Vagina (tissue), 2 donors: Measurements from ENCODE around the gene TTL. TPM values are rescaled to one million over a fixed set of nuclear protein-coding genes. Genes with fewer than 3 reads are reported as not detected.
"Not testable (repeated sequence)": the region's sequence is repeated elsewhere in the genome, so short reads cannot be mapped to it uniquely, and the experiment has no call there.

ENCODE experiments used
- DNase-seq, 2 donors: peaks; one replicate each; pipeline ENCODE4 v3.0.0-alpha.2; 2017; ENCODE audit errors: extremely low spot score in 2 of 2
- H3K27ac ChIP-seq: fragments of 200-600 bp; sonication (generic); one replicate; pipeline ENCODE4 v1.5.1; 2019
- H3K27me3 ChIP-seq: fragments of 200-600 bp; sonication (generic); one replicate; pipeline ENCODE4 v1.5.1; 2019
- H3K36me3 ChIP-seq, 2 donors: fragments of 200-600 bp; sonication (generic); one replicate each; pipeline ENCODE4 v1.5.1; 2017 to 2019
- H3K4me1 ChIP-seq: fragments of 200-600 bp; sonication (generic); one replicate; pipeline ENCODE4 v1.5.1; 2019
- H3K4me3 ChIP-seq, 2 donors: fragments of 200-600 bp; sonication (generic); 1 replicate in 1 of 2; 2 replicates in 1 of 2; pipeline ENCODE4 v1.5.1; 2016 to 2019
- H3K9me3 ChIP-seq: fragments of 200-600 bp; sonication (generic); one replicate; pipeline ENCODE4 v1.5.1; 2019
- POLR2A ChIP-seq, 2 donors: fragments of 450-650 bp; IDR thresholded peaks; one replicate each; pipeline ENCODE4 v1.6.1; 2017; ENCODE audit warnings: antibody characterized with exemption in 2 of 2, mild to moderate bottlenecking in 2 of 2, moderate library complexity in 2 of 2
- POLR2AphosphoS5 ChIP-seq, 2 donors: sonication (generic); formaldehyde crosslinking; IDR thresholded peaks; one replicate each; pipeline ENCODE4 v1.9.0; 2017; ENCODE audit warnings: antibody characterized with exemption in 2 of 2, mild to moderate bottlenecking in 2 of 2, low read depth in 1 of 2; ENCODE audit not compliant: insufficient read depth in 1 of 2
- intact Hi-C: fragments of 100-400 bp; cut with DNase I; formaldehyde crosslinking; loops from one replicate; pipeline ENCODE4 v1.15.1; 2023
- total RNA-seq: library from RNA; depleted of rRNA; stranded (reverse); fragments of >200 nt; gene quantifications from one replicate; pipeline ENCODE4 v1.2.3, GENCODE V29; 2016
- TF ChIP-seq, protein P1 (sequence below), 3 experiments: fragments of 450-650 bp in 2 of 3; fragments of 200-600 bp in 1 of 3; sonication (generic) in 1 of 3; IDR thresholded peaks; one replicate each; pipeline ENCODE4 v1.5.1; 2017 to 2019; ENCODE audit warnings: antibody characterized with exemption in 3 of 3, mild to moderate bottlenecking in 2 of 3, moderate library complexity in 2 of 3

TTL gene
- total RNA-seq, 1 donor from 2014 or later, result 11.0 TPM

DNA sequence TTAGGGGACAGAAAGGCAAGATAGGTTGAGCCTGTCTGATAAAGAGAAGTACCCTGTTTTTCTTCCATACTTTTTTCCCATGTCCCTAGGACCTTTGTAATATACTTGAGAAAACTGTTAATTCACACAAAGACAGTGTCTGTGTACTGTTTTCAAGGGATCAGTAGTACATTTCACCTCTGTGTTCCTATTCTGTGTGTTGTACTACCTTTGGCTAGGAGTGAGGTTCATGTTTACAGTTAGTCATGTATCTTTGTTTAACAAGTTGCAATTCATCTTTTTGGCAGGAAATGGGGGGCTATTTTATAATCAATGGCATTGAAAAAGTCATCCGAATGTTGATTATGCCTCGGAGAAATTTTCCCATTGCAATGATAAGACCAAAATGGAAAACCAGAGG, 67.0 kb downstream of the TTL start:
- intact Hi-C loops, result no loop called here
- TF ChIP-seq POLR2AphosphoS5 (IDR thresholded peaks at IDR 0.05; ENCODE audit: insufficient read depth in 1 of 2, low read depth in 1 of 2) (no peak), POLR2A (IDR thresholded peaks at IDR 0.05) (no peak)
- TF ChIP-seq, protein P1, sequence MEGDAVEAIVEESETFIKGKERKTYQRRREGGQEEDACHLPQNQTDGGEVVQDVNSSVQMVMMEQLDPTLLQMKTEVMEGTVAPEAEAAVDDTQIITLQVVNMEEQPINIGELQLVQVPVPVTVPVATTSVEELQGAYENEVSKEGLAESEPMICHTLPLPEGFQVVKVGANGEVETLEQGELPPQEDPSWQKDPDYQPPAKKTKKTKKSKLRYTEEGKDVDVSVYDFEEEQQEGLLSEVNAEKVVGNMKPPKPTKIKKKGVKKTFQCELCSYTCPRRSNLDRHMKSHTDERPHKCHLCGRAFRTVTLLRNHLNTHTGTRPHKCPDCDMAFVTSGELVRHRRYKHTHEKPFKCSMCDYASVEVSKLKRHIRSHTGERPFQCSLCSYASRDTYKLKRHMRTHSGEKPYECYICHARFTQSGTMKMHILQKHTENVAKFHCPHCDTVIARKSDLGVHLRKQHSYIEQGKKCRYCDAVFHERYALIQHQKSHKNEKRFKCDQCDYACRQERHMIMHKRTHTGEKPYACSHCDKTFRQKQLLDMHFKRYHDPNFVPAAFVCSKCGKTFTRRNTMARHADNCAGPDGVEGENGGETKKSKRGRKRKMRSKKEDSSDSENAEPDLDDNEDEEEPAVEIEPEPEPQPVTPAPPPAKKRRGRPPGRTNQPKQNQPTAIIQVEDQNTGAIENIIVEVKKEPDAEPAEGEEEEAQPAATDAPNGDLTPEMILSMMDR (IDR thresholded peaks at IDR 0.05), result no peak
- Histone ChIP-seq H3K4me1 (peaks cover 3% of the 10 kb centered on the region), H3K27me3 (no peaks in the 10 kb centered on the region), H3K4me3 (no peak overlapping the region), H3K27ac (no peak overlapping the region), H3K36me3 (peaks cover 0 to 56% of the 10 kb centered on the region in 2 donors), H3K9me3 (no peaks in the 10 kb centered on the region)
- DNase-seq, result no peak

DNA sequence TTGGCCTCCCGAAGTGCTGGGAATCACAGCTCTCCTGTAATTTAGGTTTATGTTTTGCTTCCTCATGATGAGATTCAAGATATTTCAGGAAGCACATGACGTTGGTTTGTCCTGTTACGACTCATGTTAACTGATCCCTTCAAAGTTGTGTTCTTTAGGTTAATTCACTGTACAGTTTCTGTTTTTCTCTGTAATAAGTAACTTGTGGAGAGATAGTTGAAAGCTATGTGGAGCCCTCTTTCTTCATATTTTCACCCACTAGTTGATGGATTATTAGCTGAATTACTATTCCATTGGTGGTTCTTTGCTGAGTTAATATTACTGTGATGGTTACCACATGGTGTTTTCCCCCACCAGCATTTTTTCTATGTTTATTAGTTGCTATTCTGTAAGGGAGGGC, 84.1 kb downstream of the TTL start:
- no peak for DNase-seq
- Histone ChIP-seq H3K27ac (no peak overlapping the region), H3K36me3 (peaks cover 7 to 75% of the 10 kb centered on the region in 2 donors), H3K4me1 (no peaks in the 10 kb centered on the region), H3K27me3 (no peaks in the 10 kb centered on the region), H3K4me3 (no peak overlapping the region), H3K9me3 (no peaks in the 10 kb centered on the region)
- TF ChIP-seq POLR2A (IDR thresholded peaks at IDR 0.05) (no peak), POLR2AphosphoS5 (IDR thresholded peaks at IDR 0.05; ENCODE audit: insufficient read depth in 1 of 2, low read depth in 1 of 2) (no peak)
- TF ChIP-seq, protein P1 (IDR thresholded peaks at IDR 0.05), result no peak
- intact Hi-C loops, result no loop called here

DNA sequence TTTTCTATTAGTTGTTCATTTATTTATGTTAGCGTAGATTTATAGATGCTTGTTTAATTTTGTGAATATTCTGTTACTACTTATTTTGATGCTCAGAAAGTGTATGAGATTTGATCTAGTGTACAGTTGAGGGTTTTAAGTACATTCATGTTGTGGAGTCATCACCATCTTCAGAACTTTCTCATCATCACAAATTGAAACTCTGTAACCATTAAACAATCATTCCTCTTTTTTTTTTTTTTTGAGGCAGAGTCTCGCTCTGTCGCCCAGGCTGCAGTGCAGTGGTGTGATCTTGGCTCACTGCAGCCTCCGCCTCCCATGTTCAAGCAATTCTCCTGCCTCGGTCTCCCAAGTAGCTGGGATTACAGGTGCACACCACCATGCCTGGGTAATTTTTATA, 84.6 kb downstream of the TTL start:
- H3K27me3 ChIP-seq, H3K27ac ChIP-seq, intact Hi-C loops, H3K9me3 ChIP-seq, H3K4me1 ChIP-seq, H3K4me3 ChIP-seq, DNase-seq: not testable (repeated sequence)
- H3K36me3 ChIP-seq, result peaks cover 7 to 74% of the 10 kb centered on the region in 2 donors

DNA sequence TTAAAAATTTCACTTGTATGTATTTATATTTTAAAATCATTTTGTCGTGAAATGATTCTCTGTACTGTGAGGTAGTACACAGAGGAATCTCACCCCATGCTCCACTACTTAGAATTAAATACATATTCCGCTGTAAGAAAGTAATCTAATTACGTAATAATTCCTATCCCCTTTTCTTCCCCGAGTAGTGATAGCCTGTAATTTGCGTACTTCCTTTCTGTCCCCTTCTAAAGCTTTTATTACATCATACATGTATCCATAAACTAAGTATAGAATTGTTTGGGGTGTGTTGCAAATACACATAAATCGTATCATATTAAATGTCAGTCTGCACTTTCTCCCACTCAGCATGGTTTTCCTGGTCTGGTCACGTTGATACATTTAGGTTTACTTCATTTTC, 90.0 kb downstream of the TTL start:
- H3K9me3 ChIP-seq, result no peaks in the 10 kb centered on the region
- TF ChIP-seq POLR2A (IDR thresholded peaks at IDR 0.05), result no peak
- TF ChIP-seq, protein P1 (IDR thresholded peaks at IDR 0.05), result no peak
- TF ChIP-seq POLR2AphosphoS5 (IDR thresholded peaks at IDR 0.05; ENCODE audit: insufficient read depth in 1 of 2, low read depth in 1 of 2), result no peak
- intact Hi-C loops, result no loop called here
- no peak for DNase-seq
- no peak overlapping the region for H3K27ac ChIP-seq
- H3K4me3 ChIP-seq, result no peak overlapping the region
- H3K4me1 ChIP-seq, result no peaks in the 10 kb centered on the region
- peaks cover 7 to 81% of the 10 kb centered on the region in 2 donors for H3K36me3 ChIP-seq
- H3K27me3 ChIP-seq, result no peaks in the 10 kb centered on the region

DNA sequence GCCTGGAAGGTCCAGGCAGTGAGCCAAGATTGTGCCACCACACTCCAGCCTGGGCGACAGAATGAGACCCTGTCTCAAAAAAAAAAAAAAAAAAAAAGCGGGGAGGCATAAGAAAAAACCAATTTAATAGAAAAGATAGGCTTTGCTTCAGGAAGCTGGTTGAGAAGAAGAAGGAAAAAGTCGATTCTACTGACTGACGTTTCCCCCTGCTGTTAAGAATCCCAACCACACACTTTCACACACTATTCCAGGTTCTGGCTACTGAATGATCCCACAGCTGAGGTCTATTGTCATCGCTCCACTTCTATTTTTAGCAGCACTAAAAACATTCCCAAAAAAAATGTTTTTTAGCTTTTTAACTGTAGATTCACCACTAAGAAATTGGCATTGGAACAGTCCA, 95.8 kb downstream of the TTL start:
- Histone ChIP-seq H3K4me1 (peaks cover 2% of the 10 kb centered on the region), H3K27me3 (no peaks in the 10 kb centered on the region), H3K27ac (no peak overlapping the region), H3K9me3 (no peaks in the 10 kb centered on the region), H3K36me3 (peaks cover 0 to 31% of the 10 kb centered on the region in 2 donors), H3K4me3 (no peak overlapping the region)
- TF ChIP-seq, protein P1 (IDR thresholded peaks at IDR 0.05), result no peak
- TF ChIP-seq POLR2AphosphoS5 (IDR thresholded peaks at IDR 0.05; ENCODE audit: insufficient read depth in 1 of 2, low read depth in 1 of 2) (no peak), POLR2A (IDR thresholded peaks at IDR 0.05) (no peak)
- no peak for DNase-seq
- intact Hi-C loops, result no loop called here

DNA sequence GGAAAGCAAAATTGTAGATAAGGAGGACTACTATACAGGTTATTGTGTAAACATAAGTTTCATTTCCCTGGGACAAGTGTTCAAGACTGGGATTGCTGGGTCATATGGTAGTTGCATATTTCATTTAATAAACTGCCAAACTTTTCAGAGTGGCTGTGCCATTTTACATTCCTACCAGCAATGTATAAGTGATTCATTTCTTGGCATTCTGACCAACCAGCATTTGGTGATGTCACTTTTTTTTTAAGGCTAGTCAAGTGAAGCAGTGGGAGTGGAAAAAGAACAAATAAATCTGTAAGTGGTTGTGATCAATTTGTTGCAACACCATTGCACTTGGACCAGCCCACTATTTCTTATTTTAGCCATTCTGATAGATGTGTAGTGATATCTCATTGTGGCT, 97.3 kb downstream of the TTL start:
- no peak for DNase-seq
- no peak overlapping the region for H3K27ac ChIP-seq

More for the DNA sequence above, 97.3 kb downstream of the TTL start:
- H3K36me3 ChIP-seq, result peaks cover 0 to 18% of the 10 kb centered on the region in 2 donors
- H3K4me3 ChIP-seq, result no peak overlapping the region
- H3K27me3 ChIP-seq, result no peaks in the 10 kb centered on the region
- TF ChIP-seq POLR2AphosphoS5 (IDR thresholded peaks at IDR 0.05; ENCODE audit: insufficient read depth in 1 of 2, low read depth in 1 of 2), result no peak
- TF ChIP-seq POLR2A (IDR thresholded peaks at IDR 0.05), result no peak
- TF ChIP-seq, protein P1 (IDR thresholded peaks at IDR 0.05), result no peak
- no peaks in the 10 kb centered on the region for H3K9me3 ChIP-seq
- intact Hi-C loops, result no loop called here
- H3K4me1 ChIP-seq, result peaks cover 15% of the 10 kb centered on the region
